Measurements from ENCODE around the gene STKLD1. TPM values are rescaled to one million over a fixed set of nuclear protein-coding genes. Genes with fewer than 3 reads are reported as not detected.
A peak's percentile ranks its signal among the peaks of the same experiment; 100 is the strongest.

STKLD1 gene
- total and polyA plus RNA-seq, 9 of the 15 experiments (the other 6 are each of a cell fraction or from before 2014, with no cell fraction given): 0.10 to 0.65 (median 0.33) TPM; not detected in 2

GRCh38 chr9:133417541-133418461 is 41.6 kb downstream of the STKLD1 start, which contains the start of gene REXO4 (continued):
- TF ChIP-seq BRD9 (IDR thresholded peaks at IDR 0.05; ENCODE audit: low read depth, partially characterized antibody): peak; percentile 72
- no peak for TF ChIP-seq ASH1L (IDR thresholded peaks at IDR 0.05; ENCODE audit: borderline replicate concordance, low read depth, partially characterized antibody)
- TF ChIP-seq RREB1 (CRISPR knock-in tag; IDR thresholded peaks at IDR 0.05): 0 out of 2 replicates have a peak, but pooled peaks have one; percentile 76
- peak; percentile 67; the same call in 1 of the 2 replicates for TF ChIP-seq JUND (IDR thresholded peaks at IDR 0.05; ENCODE audit: borderline replicate concordance, low read depth, low read length)
- TF ChIP-seq JUND (tag; IDR thresholded peaks at IDR 0.05; ENCODE audit: borderline replicate concordance, low read depth, low read length): no peak; the same call in 2 of the 3 replicates
- TF ChIP-seq MNT (conservative IDR thresholded peaks at IDR 0.05): peak; percentile 96 to 98
- no peak for TF ChIP-seq RAD21 (CRISPR knock-in tag; conservative IDR thresholded peaks at IDR 0.05 in 1 of 2, IDR thresholded peaks at IDR 0.05 in 1 of 2)
- no peak for TF ChIP-seq PURB (CRISPR knock-in tag; IDR thresholded peaks at IDR 0.05; ENCODE audit: low read depth)
- no peak for TF ChIP-seq SMAD1 (IDR thresholded peaks at IDR 0.05; ENCODE audit: low read depth, low read length, partially characterized antibody)
- TF ChIP-seq ZNF408 (CRISPR knock-in tag; IDR thresholded peaks at IDR 0.05; ENCODE audit: low read depth): no peak
- no peak for TF ChIP-seq KLF6 (CRISPR knock-in tag; IDR thresholded peaks at IDR 0.05; ENCODE audit: borderline replicate concordance)
- no peak for TF ChIP-seq ZNF316 (IDR thresholded peaks at IDR 0.05)
- TF ChIP-seq ZNF277 (CRISPR knock-in tag; IDR thresholded peaks at IDR 0.05; ENCODE audit: borderline replicate concordance): no peak
- TF ChIP-seq NFRKB (IDR thresholded peaks at IDR 0.05; ENCODE audit: low read depth): peak; percentile 84
- TF ChIP-seq RNF2 (IDR thresholded peaks at IDR 0.05): peak; percentile 82
- no peak for TF ChIP-seq MAFF (IDR thresholded peaks at IDR 0.05; ENCODE audit: low read length)
- no peak for TF ChIP-seq ZNF165 (CRISPR knock-in tag; IDR thresholded peaks at IDR 0.05; ENCODE audit: borderline replicate concordance)
- no peak for TF ChIP-seq NCOA6 (IDR thresholded peaks at IDR 0.05)

All from K562 (cell line).